Osteocyte (in vitro differentiated cells): ENCODE data around the gene ISM1. TPM values are rescaled to one million over a fixed set of nuclear protein-coding genes. Genes with fewer than 3 reads are reported as not detected.

Experiments used
- DNase-seq: peaks from one replicate; pipeline ENCODE4 v3.0.0; 2021; ENCODE audit warnings: mixed read lengths; ENCODE audit not compliant: unreplicated experiment; ENCODE audit errors: extremely low spot score
- H3K27ac Mint-ChIP-seq: one replicate; pipeline ENCODE4 v1.8.0; 2021; ENCODE audit warnings: mild to moderate bottlenecking, mixed read lengths; ENCODE audit not compliant: unreplicated experiment
- H3K27me3 Mint-ChIP-seq: one replicate; pipeline ENCODE4 v1.8.0; 2021; ENCODE audit warnings: mixed read lengths; ENCODE audit not compliant: unreplicated experiment
- H3K36me3 Mint-ChIP-seq: one replicate; pipeline ENCODE4 v1.8.0; 2021; ENCODE audit warnings: mixed read lengths; ENCODE audit not compliant: unreplicated experiment
- H3K4me1 Mint-ChIP-seq: one replicate; pipeline ENCODE4 v1.8.0; 2021; ENCODE audit warnings: mixed read lengths; ENCODE audit not compliant: unreplicated experiment
- H3K4me3 Mint-ChIP-seq: one replicate; pipeline ENCODE4 v1.8.0; 2021; ENCODE audit warnings: mild to moderate bottlenecking, moderate library complexity, mixed read lengths; ENCODE audit not compliant: unreplicated experiment
- H3K9me3 Mint-ChIP-seq: one replicate; pipeline ENCODE4 v1.8.0; 2021; ENCODE audit warnings: mixed read lengths; ENCODE audit not compliant: unreplicated experiment
- total RNA-seq: library from RNA; stranded (reverse); gene quantifications from 2 replicates; pipeline ENCODE4 v1.2.1, GENCODE V29; 2021
- TF ChIP-seq, protein P1 (sequence below): fragments of 200-600 bp; sonication (generic); IDR thresholded peaks from 2 replicates; pipeline ENCODE4 v1.5.0; 2021; ENCODE audit warnings: antibody characterized with exemption, mild to moderate bottlenecking, moderate library complexity

Gene ISM1
- total RNA-seq, 1 donor from 2014 or later = 0.21 TPM

DNA sequence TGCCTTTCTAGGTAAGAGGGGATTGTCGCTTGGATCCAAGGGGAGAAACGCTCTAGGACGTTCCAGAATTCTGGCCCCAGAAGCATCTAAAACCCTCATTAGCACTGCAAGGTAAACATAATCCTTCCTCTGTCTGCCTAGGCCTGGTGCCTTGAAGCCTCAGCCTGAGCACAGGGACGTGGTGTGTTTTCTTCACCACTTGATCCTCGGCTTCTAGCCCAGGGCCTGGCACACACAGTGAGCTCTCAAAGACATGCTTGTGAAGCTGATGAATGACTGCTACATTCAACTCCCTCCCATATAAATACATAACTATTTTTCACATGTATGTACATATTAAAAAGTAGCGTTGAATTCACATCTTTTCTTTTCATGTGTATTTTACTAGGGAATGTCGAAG is 100.3 kb downstream of the ISM1 start:
- no peaks in the 10 kb centered on the region for H3K4me1 Mint-ChIP-seq
- DNase-seq = no peak
- H3K27ac Mint-ChIP-seq = no peak overlapping the region
- H3K36me3 Mint-ChIP-seq = peaks cover 5% of the 10 kb centered on the region
- peaks cover 17% of the 10 kb centered on the region for H3K9me3 Mint-ChIP-seq
- no peak overlapping the region for H3K4me3 Mint-ChIP-seq
- TF ChIP-seq, protein P1, sequence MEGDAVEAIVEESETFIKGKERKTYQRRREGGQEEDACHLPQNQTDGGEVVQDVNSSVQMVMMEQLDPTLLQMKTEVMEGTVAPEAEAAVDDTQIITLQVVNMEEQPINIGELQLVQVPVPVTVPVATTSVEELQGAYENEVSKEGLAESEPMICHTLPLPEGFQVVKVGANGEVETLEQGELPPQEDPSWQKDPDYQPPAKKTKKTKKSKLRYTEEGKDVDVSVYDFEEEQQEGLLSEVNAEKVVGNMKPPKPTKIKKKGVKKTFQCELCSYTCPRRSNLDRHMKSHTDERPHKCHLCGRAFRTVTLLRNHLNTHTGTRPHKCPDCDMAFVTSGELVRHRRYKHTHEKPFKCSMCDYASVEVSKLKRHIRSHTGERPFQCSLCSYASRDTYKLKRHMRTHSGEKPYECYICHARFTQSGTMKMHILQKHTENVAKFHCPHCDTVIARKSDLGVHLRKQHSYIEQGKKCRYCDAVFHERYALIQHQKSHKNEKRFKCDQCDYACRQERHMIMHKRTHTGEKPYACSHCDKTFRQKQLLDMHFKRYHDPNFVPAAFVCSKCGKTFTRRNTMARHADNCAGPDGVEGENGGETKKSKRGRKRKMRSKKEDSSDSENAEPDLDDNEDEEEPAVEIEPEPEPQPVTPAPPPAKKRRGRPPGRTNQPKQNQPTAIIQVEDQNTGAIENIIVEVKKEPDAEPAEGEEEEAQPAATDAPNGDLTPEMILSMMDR = no peak
- H3K27me3 Mint-ChIP-seq = no peaks in the 10 kb centered on the region

DNA sequence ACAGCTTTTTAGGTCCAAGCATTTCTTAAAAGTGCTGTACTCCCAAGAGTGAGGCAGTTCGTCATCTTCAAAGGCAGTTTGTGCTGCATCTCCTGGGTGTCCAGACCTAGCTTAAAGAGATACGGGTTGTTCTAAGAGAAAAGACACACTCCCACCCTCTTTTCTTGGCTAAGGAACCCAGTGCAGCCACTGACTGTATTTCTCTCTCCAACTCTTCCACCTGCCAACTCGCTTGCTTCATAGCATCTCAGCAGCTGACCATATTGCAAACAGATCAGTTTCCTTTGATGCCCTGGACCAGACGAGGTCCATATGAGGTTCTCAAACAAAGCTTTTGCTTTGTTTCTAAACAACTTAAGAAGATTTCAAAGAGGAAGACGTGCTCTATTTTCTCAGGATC is 101.1 kb downstream of the ISM1 start:
- Mint-ChIP-seq H3K4me3 (no peak overlapping the region), H3K36me3 (peaks cover under 1% of the 10 kb centered on the region), H3K27me3 (no peaks in the 10 kb centered on the region), H3K9me3 (peaks cover 13% of the 10 kb centered on the region), H3K27ac (no peak overlapping the region), H3K4me1 (no peaks in the 10 kb centered on the region)
- TF ChIP-seq, protein P1 = no peak
- DNase-seq = no peak

DNA sequence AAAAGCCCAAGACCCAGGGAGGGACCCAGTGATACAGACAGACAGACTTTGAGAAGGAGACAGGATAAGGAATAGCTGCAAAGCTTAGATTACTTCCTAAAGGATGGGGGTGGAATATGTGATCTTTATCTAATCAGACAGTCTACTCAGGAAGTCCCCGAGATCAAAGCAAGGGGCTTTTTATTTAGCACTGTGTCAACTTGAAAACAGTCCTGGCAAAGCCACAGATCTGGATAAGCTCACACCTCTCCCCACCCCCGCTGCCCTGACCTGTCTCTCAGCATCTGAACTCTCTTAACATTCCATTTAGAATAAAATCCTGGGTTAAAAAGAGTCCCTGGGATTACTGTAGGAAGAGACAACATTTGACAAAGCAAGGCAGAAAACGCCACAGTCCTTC is 101.5 kb downstream of the ISM1 start:
- no peak for DNase-seq
- H3K4me3 Mint-ChIP-seq = no peak overlapping the region
- H3K9me3 Mint-ChIP-seq = peaks cover 11% of the 10 kb centered on the region
- TF ChIP-seq, protein P1 = no peak
- H3K27ac Mint-ChIP-seq = no peak overlapping the region
- H3K4me1 Mint-ChIP-seq = no peaks in the 10 kb centered on the region
- no peaks in the 10 kb centered on the region for H3K27me3 Mint-ChIP-seq
- peaks cover 1% of the 10 kb centered on the region for H3K36me3 Mint-ChIP-seq

DNA sequence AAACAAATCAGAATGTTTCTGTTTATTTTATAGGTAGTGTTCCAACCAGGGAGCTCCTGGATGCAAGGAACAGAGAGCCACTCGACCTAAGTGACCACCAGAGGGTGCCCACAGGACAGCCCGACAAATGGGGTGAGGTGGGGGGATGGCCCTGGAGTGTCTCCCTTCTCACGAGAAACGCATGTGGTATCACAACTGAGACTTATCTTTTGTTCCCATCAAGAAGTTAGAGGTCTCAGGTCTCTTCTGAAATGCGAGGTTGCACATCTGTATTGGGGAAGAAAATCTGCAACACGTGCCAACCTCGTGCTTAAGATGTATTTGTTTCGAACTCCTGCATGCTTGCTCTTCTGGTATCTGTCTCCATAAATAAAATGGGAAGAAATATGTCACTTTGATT is 104.0 kb downstream of the ISM1 start:
- Mint-ChIP-seq H3K36me3 (peaks cover 7% of the 10 kb centered on the region), H3K27me3 (no peaks in the 10 kb centered on the region), H3K4me1 (no peaks in the 10 kb centered on the region), H3K9me3 (peaks cover 12% of the 10 kb centered on the region), H3K27ac (no peak overlapping the region), H3K4me3 (no peak overlapping the region)
- DNase-seq = no peak
- TF ChIP-seq, protein P1 = peak; percentile 69

DNA sequence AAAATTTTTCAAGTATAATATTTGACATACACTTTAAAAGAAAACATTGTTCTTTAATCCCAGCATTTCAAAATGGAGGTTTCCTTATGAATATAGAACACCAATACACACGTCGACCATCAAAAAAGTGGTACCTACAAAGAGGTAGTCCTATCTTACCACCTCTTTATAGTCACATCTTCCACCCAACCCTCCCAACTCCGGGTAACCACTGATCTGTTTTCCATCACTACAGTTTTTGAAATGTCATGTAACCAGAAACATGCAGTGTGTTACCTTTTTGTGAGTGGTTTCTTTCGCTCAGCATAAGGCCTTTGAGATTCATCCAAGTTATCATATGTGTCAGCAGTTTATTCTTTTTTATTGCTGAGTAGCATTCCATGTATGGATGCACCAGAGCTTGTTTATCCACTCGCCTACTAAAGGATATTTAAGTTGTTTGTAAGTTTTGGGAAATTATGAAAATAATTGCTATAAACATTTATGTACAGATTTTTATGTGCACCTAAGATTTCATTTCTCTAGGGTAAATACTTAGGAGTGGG is 104.8 kb downstream of the ISM1 start:
- no peak for DNase-seq
- Mint-ChIP-seq H3K4me1 (peaks cover 4% of the 10 kb centered on the region), H3K9me3 (peaks cover 12% of the 10 kb centered on the region), H3K27me3 (no peaks in the 10 kb centered on the region), H3K27ac (no peak overlapping the region), H3K4me3 (no peak overlapping the region), H3K36me3 (peaks cover 7% of the 10 kb centered on the region)
- TF ChIP-seq, protein P1 = no peak
